GM11168 (cell line): ENCODE measurements around the gene RASSF9.

ENCODE experiments used
- in situ Hi-C: fragments of 300-500 bp; cut with MboI; formaldehyde crosslinking; loops from one replicate; pipeline ENCODE4 v1.12.0; 2022; ENCODE audit warnings: low sequenced_read_pairs; ENCODE audit not compliant: unreplicated experiment

The RASSF9 gene

DNA sequence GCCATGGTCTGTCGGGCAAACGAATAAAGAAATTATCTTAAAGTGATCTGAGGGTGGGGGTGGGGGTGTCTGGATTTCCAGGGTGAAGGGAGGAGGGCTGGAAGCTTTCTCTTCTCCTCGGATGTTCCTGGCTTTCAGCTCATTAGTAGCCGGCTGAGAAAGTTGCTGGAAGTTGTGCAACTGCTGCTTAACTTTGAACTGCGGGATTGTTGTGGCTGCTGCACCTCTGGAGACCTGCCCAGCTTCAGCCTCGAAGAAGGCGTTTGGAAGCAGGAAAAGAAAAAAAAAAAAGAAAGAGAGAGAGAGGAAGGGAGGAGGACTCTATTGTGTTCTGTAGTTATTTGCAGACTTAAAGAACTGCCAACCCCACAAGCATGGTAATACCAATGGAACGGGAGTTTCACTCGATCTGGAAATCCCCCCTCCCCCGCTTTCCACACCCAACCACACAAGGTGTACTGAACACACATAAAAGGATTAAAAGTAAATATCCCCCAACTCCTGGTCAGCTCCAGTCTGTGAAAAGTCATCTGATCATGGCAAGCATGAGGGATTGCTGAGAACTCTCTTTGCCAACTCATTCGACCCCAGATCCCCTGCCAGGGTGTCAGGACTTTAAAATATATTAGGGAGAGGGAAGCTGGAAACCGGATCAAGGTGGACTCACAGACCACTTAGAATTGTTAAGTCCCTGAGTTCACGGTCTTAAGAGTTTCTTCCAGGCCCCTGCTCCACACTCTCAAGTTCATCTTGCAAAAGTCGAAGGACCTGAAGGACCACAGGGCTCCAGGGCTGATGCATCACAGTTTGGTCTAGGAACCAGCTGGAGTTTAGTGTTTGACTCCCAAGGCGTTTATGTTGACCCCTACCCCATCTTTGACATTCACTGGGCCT, at the start of gene RASSF9:
Gene RASSF9, minus strand, starts transcription at position 213 of the 894 bp plus-strand sequence. Its CDS starts 208 bp downstream, at position 5.
- in situ Hi-C loops: no loop called here

DNA sequence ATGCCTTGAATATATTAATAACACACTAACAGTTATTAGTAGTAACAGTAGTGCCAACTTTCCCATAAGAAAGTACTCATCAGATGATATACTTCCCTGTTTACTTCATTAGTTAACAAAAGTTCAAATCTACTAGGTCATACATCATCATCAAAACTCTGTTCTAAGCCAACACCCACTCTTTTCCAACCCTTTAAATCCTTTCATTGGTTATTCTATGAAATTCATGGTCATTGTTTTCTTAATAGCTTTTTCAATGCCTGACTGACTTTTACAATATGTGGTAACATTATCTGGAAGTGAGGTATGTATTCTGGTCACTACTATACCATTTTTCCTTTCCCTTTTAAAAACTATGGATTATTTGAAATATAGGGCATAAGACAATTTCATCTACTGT, 47.6 kb upstream of the RASSF9 start:
- in situ Hi-C loops: no loop called here

DNA sequence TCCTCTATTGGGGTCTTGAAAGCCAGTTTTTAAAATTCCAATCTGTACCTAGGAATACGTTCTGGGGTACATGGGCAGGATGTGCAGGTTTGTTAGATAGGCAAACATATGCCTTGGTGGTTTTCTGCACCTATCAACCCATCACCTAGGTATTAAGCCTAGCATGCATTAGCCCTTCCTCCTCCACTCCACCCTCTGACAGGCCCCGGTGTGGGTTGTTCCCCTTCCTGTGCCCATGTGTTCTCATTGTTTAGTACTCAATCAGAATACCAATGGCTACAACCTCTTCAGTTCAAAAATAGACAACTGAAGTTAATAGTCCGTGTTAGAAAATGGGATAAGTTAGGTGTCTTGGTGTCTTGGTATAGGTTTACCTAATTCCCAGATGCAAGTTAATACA, 41.2 kb upstream of the RASSF9 start:
- in situ Hi-C loops: no loop called here

DNA sequence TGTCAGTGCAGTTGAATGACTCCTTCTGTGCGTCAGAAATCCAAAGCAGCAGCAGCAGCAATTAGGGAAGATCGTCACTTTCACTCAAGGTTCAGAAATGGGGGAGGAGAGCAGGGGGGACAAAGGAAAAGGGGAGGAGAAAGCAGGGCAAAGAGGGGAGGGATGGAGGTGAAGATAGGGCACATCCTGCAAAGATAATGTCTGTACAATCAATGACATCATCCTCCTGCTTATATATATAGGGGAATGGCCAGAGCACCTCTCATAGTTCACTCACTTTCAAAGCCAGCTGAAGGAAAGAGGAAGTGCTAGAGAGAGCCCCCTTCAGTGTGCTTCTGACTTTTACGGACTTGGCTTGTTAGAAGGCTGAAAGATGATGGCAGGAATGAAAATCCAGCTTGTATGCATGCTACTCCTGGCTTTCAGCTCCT, 37.8 kb upstream of the RASSF9 start, which contains the start of gene NTS:
Gene NTS, plus strand, starts transcription at position 265 of the 431 bp plus-strand sequence. Its CDS starts 109 bp downstream, at position 374.
- in situ Hi-C loops: no loop called here

DNA sequence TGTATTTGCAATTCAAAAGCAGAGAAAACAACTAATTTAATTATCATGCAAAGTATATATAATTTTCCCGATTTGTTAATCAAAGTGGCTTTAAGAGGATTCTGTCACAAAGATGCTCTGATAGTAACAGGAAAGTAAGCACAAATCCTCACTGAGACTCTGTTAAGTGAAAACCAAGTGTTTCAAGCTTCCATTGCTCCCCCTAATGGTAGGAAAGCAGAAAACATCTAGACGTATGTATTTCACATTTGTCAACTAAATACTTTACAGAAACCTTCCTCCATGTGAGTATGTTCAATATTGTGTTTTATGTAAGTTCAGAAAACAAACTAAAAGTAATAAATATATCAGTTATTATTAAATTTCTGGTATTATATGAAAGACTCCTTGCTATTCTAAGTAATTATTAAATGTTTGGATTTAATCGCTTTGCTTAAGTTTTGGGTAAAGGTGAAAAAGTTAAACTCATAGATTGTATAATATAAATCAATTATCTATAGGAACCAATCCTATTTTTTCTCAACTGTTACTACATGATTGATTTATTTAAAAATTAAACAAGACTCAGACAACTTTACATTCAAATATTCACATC, 36.4 kb upstream of the RASSF9 start:
- in situ Hi-C loops: no loop called here

DNA sequence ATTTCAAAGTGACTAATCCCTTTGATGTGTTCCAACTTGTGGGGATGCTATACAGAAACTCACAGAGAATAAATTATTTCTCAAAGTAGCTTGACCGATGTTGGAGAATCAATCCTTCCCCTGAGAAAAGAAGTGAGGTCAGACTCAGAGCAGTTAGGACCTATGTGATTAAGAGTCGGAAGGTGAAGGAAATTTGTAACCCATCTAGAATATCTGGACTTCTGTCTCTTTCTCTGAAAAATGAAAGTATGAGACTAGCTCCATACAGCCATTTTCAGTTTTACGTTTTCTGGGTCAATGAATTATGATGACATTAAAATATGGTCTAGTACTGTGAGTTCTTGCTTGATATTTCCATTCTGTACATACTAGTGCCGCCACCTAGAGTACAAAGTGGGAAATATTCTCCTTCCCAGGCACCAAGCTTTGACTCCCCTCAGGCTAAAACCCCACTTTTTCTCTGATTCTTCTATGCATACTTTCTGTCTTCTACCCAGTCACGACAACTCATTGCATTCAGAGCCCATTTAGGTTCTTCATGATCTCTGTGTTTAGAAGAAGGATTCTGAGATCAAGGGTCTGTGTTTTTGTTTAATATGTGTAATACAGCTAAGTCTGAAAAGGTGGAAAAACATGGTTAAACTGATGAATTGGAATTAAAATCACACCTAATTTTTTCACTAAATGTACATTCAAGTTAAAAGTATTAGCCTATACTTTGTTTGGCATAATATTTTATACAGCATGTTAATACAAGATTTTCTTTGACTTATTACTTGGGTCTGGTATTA, 31.0 kb upstream of the RASSF9 start:
- in situ Hi-C loops: loop anchor here (10.0 kb wide), 1 partner anchor 402 kb away; no protein-coding TSS in a partner anchor

DNA sequence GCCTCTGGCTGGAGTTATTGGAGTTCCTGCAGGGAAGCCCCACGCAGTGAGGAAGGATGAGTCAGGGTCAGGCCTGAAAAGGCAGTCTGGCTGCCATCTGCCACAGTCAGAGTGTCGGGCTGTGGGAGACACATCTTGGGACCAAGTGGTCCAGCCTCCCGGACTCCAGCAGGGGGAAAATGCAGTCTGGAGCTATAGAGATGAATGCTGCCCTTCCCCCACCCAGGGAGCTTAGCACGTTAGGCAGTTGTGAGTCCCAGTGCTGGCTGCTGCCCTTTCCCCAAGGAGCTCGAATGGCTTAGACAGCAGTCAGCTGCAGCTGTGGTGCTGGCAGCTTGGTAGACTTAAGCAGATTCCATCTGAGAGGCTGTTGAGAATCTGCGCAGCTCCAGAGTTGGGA, 29.7 kb upstream of the RASSF9 start:
- in situ Hi-C loops: loop anchor here (10.0 kb wide), 1 partner anchor 401 kb away; no protein-coding TSS in a partner anchor

DNA sequence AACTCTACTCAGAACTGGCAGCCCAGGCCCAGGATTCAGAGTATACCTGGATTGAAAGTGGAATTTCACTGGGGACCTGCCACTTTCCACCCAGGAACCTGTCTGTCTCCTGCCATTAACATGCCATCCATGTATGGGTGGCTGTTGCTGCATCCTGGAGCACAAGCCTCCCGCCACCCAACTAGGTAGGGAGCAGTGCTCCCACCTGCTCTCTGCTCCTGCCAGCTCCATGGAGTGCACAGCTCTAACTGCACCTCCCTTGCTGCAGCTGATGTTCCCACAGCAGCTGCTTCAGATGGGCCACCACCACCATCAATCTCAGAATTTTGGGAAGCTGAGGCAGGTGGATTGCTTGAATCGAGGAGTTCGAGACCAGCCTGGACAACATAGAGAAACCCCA, 20.8 kb upstream of the RASSF9 start:
- in situ Hi-C loops: no loop called here

DNA sequence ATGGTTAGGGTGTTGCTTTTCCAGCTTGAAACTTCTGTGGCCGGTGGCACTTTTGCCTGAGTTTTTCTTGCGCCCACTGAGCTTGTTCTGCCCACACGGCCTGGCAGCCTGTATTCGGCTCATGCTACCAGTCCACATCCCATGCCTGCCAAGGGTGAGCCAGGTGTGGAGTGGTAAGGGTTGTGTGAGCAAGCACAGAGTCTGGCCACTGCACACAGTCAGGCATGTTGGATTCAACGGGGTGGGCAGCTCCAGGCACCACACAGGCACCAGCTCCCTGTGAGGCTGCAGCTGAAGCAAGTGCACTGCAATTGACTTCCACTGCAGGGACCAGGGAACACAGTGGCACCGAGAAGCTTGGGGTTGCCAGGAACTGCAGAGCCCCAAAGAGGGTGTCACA, 19.1 kb upstream of the RASSF9 start:
- in situ Hi-C loops: no loop called here

DNA sequence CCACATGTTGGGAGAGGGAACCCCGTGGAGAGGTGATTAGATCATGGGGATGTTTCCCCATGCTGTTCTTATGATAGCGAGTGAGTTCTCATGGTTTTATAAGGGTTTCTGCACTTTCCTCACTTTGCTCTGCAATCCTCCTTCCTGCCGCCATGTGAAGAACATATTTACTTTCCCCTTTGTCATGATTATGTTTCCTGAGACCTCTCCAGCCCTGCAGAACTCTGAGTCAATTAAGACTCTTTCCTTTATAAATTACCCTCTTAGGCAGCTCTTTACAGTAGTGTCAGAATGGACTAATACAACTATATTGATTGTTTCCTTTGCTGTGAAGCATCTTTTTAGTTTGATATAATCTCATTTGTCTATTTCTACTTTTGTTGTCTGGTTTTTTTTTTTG, 13.1 kb upstream of the RASSF9 start:
- in situ Hi-C loops: no loop called here

DNA sequence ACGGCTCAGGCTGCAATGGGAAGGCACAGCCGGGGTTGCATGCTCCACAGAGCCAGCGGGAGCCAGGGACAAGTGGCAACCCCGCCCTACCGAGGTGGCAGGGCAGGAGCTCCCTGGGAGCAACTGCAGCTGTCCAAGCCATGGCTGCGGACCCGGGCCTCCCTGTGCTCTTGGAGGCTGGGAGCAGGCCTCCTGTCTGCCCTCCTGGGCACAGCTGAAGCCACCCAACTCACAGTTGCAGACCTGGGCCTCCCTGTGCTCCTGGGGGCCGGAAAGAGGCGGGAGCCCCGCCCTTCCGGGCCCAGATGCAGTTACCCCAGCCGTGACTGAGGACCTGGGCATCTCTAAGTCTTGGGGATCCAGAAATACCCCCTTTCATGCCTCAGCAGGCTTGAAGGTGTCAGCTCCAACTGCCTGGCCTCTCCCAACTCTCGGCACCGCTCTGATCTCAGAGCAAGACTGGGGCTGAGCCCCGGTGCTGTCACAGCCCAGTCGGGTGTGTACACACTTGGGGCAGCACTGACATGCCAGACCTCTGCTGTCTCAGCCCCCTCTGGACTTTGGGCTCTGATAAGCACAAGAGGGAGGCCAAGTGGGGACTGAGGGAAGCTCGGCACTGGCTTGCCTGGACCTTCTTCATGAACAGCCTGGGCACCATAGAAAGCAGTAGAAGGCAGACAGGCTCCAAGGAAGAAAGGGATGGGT, 7.5 kb upstream of the RASSF9 start:
- in situ Hi-C loops: no loop called here

DNA sequence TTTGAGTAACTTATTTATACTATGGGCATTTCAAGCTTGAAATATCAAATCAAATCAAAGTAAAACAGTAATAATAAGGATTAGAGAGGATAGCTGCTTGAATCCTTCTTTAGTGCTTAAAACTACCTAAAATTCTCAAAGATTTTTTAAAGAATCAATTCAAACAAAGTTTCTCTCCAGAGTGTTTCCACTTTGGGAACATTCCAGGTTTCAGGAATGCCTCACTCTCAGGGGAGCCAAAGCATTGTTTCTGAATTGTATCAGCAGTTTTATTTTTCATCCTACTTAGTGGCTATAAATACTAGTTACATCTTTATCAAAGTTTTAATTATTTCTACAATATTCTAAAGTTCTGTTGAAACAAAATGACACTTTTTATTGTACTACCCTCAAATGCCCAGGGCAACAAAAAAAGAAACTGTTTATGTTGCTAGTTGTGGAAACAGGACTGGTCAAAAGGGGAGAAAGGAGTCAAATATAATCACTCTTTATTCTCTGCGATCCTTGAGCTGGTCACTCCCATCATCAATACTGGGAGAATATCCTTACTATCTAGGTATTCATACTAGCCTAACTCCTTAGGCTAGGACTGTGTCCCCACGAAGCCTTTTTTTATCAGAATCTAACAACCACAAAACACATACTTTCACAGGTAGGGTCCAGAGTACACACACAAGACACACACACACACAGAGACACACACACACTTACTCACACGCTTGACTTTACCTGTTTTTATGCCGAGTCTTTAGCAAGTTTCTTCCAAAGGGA, 598 bp downstream of the RASSF9 start:
- in situ Hi-C loops: no loop called here

DNA sequence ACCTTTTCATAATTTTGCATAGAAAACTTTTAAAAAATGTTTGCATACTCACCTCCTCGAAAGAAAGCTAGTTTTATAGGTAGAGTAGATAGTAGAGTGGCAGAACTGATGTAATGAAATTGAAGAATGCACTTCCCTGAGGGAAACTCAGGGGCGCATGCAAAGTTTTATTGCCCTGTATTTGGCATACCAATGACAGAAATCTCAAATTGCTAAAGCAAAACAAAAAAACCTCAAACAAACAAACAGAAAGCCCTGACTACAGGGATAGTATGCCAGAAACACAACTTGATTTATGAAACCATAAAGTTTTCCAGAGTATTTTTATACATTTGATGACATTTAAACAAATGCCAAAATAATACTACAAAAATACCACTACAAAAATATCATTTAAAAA, 1.8 kb downstream of the RASSF9 start:
- in situ Hi-C loops: no loop called here

DNA sequence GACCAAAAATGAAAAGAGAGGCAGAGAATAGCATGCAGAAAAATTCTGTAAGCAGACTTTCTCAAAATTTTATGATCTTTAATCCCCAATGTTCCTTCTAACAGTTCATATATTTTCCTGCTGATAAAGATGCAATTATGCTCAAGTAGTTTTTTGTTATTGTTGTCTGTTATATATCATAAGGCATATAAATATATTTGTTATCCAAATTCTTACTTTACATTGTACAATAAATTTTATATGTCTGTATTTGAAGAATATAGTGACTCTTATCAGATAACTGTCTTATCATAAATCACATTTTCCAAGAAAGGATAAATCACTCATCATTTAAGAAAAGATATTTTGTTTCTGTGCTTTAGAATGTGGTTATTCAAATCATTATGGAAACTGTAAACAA, 2.6 kb downstream of the RASSF9 start:
- in situ Hi-C loops: no loop called here

DNA sequence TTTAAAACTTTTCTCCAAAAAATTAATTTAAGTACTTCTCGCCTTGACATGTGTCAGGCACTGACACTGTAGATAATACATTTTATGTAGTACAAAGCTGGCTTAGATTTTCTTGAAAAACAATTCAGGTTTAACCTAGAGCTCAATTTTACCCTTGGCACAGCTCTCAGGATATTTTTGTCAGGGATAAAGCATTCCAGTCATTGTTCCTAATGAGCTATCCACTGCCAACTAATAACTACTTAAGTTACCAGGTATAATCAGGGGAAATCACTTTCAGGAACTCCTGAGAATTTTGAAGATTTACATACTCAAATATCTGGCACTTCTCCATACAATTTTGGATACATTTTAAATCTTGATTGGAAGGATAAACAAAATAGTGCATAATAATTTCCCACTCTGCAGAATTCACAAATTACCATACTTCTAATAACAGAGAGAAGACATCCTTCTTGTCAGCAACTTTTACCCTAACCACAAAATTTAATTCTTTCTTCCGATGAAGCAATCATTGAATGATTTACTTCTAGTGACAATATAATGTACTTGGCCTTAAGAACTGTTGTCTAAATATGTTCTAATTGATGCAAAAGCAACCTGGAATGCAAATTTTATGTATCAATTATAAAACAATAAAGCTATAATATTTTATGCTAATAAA, 4.8 kb downstream of the RASSF9 start:
- in situ Hi-C loops: no loop called here

DNA sequence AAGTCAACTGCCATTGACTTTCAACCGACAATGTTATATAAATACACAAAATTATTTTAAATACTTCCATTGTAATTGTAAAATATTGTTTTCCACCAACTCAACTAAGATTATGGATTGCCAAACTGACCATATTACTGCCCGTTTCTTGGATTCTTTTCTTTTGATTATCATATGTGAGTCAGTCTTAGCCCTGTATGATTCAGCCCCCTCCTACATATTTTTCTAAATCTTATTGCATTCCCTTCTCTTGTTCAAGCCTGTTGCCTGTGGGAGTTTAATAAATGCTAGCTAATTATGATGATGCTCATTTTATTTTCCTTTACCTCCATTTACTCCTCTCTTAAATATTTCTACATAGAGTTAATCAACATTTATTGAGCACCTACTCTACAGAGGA, 6.8 kb downstream of the RASSF9 start:
- in situ Hi-C loops: no loop called here

DNA sequence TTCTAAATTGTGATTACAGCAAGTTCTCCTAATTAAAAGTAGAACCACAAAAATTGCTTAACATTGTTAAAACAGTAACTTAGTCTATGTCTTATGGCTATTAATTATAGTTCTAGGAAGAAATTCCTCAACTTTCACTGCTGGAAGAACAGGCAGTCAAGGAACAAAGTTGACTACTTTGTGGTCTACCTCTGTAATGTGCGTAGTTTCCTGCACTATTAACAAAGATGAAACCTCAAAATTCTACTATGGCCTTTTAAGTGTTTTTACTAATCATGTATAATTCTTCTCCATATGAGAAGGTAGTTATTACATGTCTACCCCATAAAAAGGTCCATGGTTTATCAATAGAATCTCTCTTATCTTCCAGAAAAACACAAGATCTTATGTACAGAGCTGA, 7.6 kb downstream of the RASSF9 start:
- in situ Hi-C loops: no loop called here

DNA sequence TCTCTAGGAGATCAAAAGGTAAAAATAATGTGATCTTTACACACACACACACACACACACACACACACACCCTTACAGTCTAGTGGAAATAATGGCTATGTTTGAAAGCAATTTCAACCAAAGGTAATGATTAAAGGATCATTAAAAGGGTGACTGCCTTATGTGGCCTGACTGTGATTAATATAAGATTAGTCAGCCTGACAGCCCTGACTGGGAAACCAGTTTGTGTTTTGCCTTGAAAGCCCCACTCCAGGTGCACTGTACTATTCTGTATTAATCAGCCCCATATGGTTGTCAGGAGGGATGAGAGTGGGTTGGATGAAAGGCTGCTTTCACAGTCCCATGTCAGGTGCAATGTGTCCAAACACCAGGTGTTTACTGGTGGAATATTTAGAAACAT, 10.5 kb downstream of the RASSF9 start:
- in situ Hi-C loops: no loop called here
